HL-60 (cell line): Measurements from ENCODE around the gene PLSCR5.

Experiments
- DNase-seq, 2 experiments: peaks; one replicate each; pipeline ENCODE4 v3.0.0-alpha.2; 2010 to 2020; ENCODE audit warnings: low read depth in 1 of 2, low spot score in 1 of 2
- H3K27ac ChIP-seq: fragments of 250-450 bp; sonication (Bioruptor Pico); replicated peaks from 2 replicates; pipeline ENCODE4 v1.5.1; 2020; ENCODE audit warnings: mild to moderate bottlenecking, moderate library complexity
- H3K27me3 ChIP-seq: fragments of 250-450 bp; sonication (Bioruptor Pico); 2 replicates; pipeline ENCODE4 v1.5.1; 2021; ENCODE audit warnings: mild to moderate bottlenecking, moderate library complexity; ENCODE audit not compliant: insufficient read depth, poor library complexity, severe bottlenecking
- H3K4me3 ChIP-seq: replicated peaks from 2 replicates; pipeline ENCODE4 v1.5.1; 2011; ENCODE audit warnings: mild to moderate bottlenecking, control low read depth, low read length; ENCODE audit not compliant: insufficient read depth
- GABPA ChIP-seq: IDR thresholded peaks from 2 replicates; pipeline ENCODE4 v1.6.1; 2012; ENCODE audit warnings: low read depth
- POLR2AphosphoS5 ChIP-seq: IDR thresholded peaks from 2 replicates; pipeline ENCODE4 v1.6.1; 2012; ENCODE audit warnings: low read depth
- SPI1 ChIP-seq: IDR thresholded peaks from 2 replicates; pipeline ENCODE4 v1.6.1; 2012; ENCODE audit warnings: low read depth, mild to moderate bottlenecking, borderline replicate concordance
- TF ChIP-seq, protein P1 (sequence below): IDR thresholded peaks from one replicate; pipeline ENCODE4 v1.5.1; 2011; ENCODE audit warnings: low read length, control low read depth, inconsistent platforms; ENCODE audit not compliant: insufficient read depth
- TF ChIP-seq, protein P2 (sequence below): IDR thresholded peaks from 2 replicates; pipeline ENCODE4 v1.6.1; 2012; ENCODE audit warnings: low read depth; ENCODE audit not compliant: insufficient replicate concordance

The PLSCR5 gene

DNA sequence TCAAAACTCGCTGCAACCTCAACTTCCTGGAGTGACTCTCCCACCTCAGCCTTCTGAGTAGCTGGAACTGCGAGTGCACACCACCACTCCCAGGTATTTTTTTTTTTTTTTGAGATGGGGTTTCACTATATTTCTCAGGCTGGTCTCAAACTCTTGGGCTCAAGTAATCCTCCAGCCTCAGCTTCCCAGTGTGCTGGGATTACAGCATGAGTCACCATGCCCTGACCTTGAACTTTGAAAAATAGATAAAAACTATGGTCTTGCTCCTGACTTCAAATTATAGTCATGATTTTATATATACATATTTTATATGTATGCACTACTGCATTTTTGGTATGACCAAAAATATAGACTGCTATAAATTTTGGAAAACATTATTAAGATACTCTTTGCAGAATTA, 6.9 kb upstream of the PLSCR5 start:
- no peak overlapping the region for H3K27ac ChIP-seq
- no peaks in the 10 kb centered on the region for H3K27me3 ChIP-seq
- TF ChIP-seq SPI1, result no peak
- no peak for TF ChIP-seq POLR2AphosphoS5
- TF ChIP-seq GABPA, result no peak
- TF ChIP-seq, protein P1, sequence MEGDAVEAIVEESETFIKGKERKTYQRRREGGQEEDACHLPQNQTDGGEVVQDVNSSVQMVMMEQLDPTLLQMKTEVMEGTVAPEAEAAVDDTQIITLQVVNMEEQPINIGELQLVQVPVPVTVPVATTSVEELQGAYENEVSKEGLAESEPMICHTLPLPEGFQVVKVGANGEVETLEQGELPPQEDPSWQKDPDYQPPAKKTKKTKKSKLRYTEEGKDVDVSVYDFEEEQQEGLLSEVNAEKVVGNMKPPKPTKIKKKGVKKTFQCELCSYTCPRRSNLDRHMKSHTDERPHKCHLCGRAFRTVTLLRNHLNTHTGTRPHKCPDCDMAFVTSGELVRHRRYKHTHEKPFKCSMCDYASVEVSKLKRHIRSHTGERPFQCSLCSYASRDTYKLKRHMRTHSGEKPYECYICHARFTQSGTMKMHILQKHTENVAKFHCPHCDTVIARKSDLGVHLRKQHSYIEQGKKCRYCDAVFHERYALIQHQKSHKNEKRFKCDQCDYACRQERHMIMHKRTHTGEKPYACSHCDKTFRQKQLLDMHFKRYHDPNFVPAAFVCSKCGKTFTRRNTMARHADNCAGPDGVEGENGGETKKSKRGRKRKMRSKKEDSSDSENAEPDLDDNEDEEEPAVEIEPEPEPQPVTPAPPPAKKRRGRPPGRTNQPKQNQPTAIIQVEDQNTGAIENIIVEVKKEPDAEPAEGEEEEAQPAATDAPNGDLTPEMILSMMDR, result no peak
- TF ChIP-seq, protein P2, sequence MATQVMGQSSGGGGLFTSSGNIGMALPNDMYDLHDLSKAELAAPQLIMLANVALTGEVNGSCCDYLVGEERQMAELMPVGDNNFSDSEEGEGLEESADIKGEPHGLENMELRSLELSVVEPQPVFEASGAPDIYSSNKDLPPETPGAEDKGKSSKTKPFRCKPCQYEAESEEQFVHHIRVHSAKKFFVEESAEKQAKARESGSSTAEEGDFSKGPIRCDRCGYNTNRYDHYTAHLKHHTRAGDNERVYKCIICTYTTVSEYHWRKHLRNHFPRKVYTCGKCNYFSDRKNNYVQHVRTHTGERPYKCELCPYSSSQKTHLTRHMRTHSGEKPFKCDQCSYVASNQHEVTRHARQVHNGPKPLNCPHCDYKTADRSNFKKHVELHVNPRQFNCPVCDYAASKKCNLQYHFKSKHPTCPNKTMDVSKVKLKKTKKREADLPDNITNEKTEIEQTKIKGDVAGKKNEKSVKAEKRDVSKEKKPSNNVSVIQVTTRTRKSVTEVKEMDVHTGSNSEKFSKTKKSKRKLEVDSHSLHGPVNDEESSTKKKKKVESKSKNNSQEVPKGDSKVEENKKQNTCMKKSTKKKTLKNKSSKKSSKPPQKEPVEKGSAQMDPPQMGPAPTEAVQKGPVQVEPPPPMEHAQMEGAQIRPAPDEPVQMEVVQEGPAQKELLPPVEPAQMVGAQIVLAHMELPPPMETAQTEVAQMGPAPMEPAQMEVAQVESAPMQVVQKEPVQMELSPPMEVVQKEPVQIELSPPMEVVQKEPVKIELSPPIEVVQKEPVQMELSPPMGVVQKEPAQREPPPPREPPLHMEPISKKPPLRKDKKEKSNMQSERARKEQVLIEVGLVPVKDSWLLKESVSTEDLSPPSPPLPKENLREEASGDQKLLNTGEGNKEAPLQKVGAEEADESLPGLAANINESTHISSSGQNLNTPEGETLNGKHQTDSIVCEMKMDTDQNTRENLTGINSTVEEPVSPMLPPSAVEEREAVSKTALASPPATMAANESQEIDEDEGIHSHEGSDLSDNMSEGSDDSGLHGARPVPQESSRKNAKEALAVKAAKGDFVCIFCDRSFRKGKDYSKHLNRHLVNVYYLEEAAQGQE, result no peak
- no peak for DNase-seq
- no peak overlapping the region for H3K4me3 ChIP-seq

DNA sequence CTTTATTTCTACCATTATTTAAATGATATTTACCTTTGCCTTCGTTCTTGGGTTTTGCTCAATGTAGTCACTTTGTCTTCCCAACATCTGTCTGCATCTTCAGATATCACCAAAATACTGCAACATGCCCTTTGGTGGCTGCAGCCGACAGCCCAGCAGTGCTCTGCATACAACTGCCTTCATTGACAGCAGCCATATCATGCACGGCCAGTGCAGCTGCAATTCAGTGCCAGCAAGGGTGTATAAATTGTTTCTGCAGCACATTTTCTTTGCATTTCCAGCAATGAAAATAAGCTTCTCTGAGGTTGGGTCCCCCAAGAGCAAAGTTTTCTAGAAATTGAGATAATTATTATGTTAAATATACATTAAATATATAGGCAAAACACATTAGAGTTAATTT, 6.0 kb upstream of the PLSCR5 start:
- no peak for DNase-seq
- no peaks in the 10 kb centered on the region for H3K27me3 ChIP-seq
- no peak overlapping the region for H3K4me3 ChIP-seq
- no peak overlapping the region for H3K27ac ChIP-seq
- TF ChIP-seq SPI1 (no peak), POLR2AphosphoS5 (no peak), GABPA (no peak)
- TF ChIP-seq, protein P1, result no peak
- TF ChIP-seq, protein P2, result no peak

DNA sequence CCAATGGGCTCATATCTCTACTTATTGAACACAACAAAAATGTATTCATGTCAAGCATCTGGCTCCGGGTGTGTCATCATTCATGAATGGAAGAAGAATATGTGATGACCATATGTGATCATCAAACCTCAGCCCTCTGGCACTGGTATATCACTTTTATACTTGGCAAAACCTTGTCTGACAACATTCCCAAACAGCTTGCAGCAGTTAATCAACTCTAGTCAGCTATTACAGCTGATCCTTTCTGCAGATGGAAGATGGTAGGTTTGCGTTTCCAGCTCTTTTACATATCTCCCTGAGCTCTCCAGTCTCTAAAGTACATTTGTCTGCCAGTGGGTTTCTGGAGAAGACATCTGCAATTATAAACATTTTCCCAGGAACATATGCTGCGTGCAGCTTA, 6.6 kb downstream of the PLSCR5 start:
- no peak for DNase-seq
- Histone ChIP-seq H3K4me3 (no peak overlapping the region), H3K27me3 (peaks cover 6% of the 10 kb centered on the region), H3K27ac (no peak overlapping the region)
- TF ChIP-seq GABPA (no peak), SPI1 (no peak), POLR2AphosphoS5 (no peak)
- TF ChIP-seq, protein P1, result no peak
- TF ChIP-seq, protein P2, result no peak
